A549 (cell line): Measurements from ENCODE around the gene OLIG1.

ENCODE experiments used
- EHMT2 ChIP-seq: fragments of 200-600 bp; sonication (generic); IDR thresholded peaks from 2 replicates; pipeline ENCODE4 v1.6.1; 2016; ENCODE audit warnings: antibody characterized with exemption, low read depth, mild to moderate bottlenecking, moderate library complexity
- HDAC2 ChIP-seq: fragments of 200-600 bp; sonication (generic); IDR thresholded peaks from 2 replicates; pipeline ENCODE4 v1.6.1; 2016
- JUN ChIP-seq, 2 experiments: fragments of >200 bp; sonication (Bioruptor Twin); formaldehyde crosslinking; IDR thresholded peaks; 2 replicates in 1 of 2; 3 replicates in 1 of 2; pipeline ENCODE4 v1.6.1; 2016 to 2017
- MAZ ChIP-seq: fragments of 150-350 bp; IDR thresholded peaks from 2 replicates; pipeline ENCODE4 v1.6.1; 2014; ENCODE audit warnings: antibody characterized with exemption, low read depth, low read length, borderline replicate concordance
- SMC3 ChIP-seq: fragments of >200 bp; sonication (Bioruptor Twin); formaldehyde crosslinking; IDR thresholded peaks from 3 replicates; pipeline ENCODE4 v1.6.1; 2018; ENCODE audit warnings: inconsistent platforms
- TP53 ChIP-seq: fragments of 250-450 bp; sonication (Bioruptor Pico); IDR thresholded peaks from 2 replicates; pipeline ENCODE4 v1.5.0; 2021; ENCODE audit warnings: mild to moderate bottlenecking, moderate library complexity
- TF ChIP-seq, protein P1 (sequence below): fragments of 450-650 bp; IDR thresholded peaks from 2 replicates; pipeline ENCODE4 v1.6.1; 2014; ENCODE audit warnings: antibody characterized with exemption
- TF ChIP-seq, protein P2 (sequence below): fragments of >200 bp; sonication (Bioruptor Twin); formaldehyde crosslinking; IDR thresholded peaks from 3 replicates; pipeline ENCODE4 v1.5.1; 2016
- TF ChIP-seq, protein P3 (sequence below): fragments of 250-450 bp; sonication (Bioruptor Pico); IDR thresholded peaks from 2 replicates; pipeline ENCODE4 v1.5.0; 2020; ENCODE audit warnings: low read depth, mild to moderate bottlenecking, moderate library complexity

DNA sequence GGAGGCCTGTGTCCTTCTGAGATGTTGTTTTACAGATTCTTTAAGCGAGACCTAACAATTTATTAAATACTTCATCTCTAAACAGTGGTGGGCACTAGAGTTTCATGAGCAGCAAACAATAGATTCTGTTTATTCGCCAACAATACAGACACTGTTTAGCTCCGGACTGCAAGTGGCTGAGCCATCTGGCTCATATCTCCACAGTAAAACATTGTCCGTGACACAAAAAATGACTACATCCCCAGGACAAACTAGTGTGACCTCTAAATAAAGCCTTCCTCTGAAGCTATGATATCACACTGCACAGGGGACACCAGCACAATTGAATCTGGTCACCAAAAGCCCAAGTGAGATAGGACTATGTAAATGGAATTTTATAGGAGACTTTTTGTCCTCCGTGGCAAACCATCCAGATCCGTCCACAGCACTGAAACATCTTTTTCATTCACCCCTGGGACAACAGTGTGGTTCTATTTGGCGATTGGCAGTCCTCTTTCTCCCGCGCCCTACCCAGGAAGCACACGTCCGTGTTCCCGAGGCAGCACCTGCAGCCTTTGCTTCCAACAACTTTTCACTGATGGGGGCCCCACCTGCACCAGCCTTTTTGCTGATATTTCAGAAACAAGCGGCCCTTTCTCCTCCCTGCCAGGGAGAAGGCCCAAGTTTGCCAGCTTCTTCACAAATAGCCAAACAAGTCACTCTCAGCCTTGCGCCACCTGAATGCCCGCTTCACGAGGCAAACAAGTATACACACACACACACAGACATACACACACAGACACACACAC is 47.4 kb downstream of the OLIG1 start:
- TF ChIP-seq, protein P1, sequence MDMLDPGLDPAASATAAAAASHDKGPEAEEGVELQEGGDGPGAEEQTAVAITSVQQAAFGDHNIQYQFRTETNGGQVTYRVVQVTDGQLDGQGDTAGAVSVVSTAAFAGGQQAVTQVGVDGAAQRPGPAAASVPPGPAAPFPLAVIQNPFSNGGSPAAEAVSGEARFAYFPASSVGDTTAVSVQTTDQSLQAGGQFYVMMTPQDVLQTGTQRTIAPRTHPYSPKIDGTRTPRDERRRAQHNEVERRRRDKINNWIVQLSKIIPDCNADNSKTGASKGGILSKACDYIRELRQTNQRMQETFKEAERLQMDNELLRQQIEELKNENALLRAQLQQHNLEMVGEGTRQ = no peak
- TF ChIP-seq SMC3 = no peak
- TF ChIP-seq MAZ = no peak
- TF ChIP-seq, protein P2, sequence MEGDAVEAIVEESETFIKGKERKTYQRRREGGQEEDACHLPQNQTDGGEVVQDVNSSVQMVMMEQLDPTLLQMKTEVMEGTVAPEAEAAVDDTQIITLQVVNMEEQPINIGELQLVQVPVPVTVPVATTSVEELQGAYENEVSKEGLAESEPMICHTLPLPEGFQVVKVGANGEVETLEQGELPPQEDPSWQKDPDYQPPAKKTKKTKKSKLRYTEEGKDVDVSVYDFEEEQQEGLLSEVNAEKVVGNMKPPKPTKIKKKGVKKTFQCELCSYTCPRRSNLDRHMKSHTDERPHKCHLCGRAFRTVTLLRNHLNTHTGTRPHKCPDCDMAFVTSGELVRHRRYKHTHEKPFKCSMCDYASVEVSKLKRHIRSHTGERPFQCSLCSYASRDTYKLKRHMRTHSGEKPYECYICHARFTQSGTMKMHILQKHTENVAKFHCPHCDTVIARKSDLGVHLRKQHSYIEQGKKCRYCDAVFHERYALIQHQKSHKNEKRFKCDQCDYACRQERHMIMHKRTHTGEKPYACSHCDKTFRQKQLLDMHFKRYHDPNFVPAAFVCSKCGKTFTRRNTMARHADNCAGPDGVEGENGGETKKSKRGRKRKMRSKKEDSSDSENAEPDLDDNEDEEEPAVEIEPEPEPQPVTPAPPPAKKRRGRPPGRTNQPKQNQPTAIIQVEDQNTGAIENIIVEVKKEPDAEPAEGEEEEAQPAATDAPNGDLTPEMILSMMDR = no peak
- TF ChIP-seq JUN (IDR thresholded peaks at IDR 0.05) = no peak
- TF ChIP-seq EHMT2 = no peak
- no peak for TF ChIP-seq HDAC2
- no peak for TF ChIP-seq TP53 (CRISPR knock-in tag)
- TF ChIP-seq, protein P3, sequence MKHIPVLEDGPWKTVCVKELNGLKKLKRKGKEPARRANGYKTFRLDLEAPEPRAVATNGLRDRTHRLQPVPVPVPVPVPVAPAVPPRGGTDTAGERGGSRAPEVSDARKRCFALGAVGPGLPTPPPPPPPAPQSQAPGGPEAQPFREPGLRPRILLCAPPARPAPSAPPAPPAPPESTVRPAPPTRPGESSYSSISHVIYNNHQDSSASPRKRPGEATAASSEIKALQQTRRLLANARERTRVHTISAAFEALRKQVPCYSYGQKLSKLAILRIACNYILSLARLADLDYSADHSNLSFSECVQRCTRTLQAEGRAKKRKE (CRISPR knock-in tag) = no peak
